GM12878 (cell line): ENCODE results near the gene GREB1. TPM values are rescaled to one million over a fixed set of nuclear protein-coding genes. Genes with fewer than 3 reads are reported as not detected.

ENCODE experiments used
- ATAC-seq: fragments of 200-7000 bp; cut with Tn5 transposase; 3 replicates; pipeline ENCODE4 v1.9.1; 2020; ENCODE audit warnings: mild to moderate bottlenecking, moderate library complexity
- BruUV-seq: library from RNA; stranded (reverse); fragments of 400-500 nt; replicated peaks from 2 replicates; lab custom pipeline; 2021; lab: Mats Ljungman, UMichigan
- CTCF ChIA-PET: fragments of 300-600 bp; sonication (Branson Sonifier 250); formaldehyde crosslinking; extraction: SDS; loops from one replicate; lab custom pipeline; 2021; ENCODE audit warnings: inconsistent platforms; lab: Yijun Ruan, JAX
- POLR2A ChIA-PET: fragments of 350-600 bp; formaldehyde crosslinking; extraction: SDS; loops from one replicate; lab custom pipeline; 2021; ENCODE audit warnings: inconsistent platforms; lab: Charles Lee
- RAD21 ChIA-PET: fragments of 300-600 bp; sonication (Branson Sonifier 250); formaldehyde crosslinking; loops from one replicate; lab custom pipeline; 2023; ENCODE audit warnings: antibody characterized with exemption; ENCODE audit not compliant: unreplicated experiment; lab: Charles Lee
- SMC1A ChIA-PET: fragments of 300-600 bp; sonication (Branson Sonifier 250); formaldehyde crosslinking; loops from one replicate; lab custom pipeline; 2023; ENCODE audit not compliant: unreplicated experiment, uncharacterized antibody; lab: Charles Lee
- DNase-seq: peaks from one replicate; pipeline ENCODE4 v3.0.0-alpha.2; 2011; ENCODE audit warnings: low read depth, low spot score
- FAIRE-seq: peaks from 3 replicates; lab custom pipeline; 2011; peaks lifted over from hg19 to GRCh38; lab: Jason Lieb, UNC
- H2AFZ ChIP-seq: 2 replicates; pipeline ENCODE4 v1.6.0; 2011; ENCODE audit warnings: low read depth, low read length, control low read depth; ENCODE audit not compliant: control insufficient read depth
- H3K27ac ChIP-seq: 2 replicates; pipeline ENCODE4 v1.5.1; 2011; ENCODE audit warnings: control low read depth; ENCODE audit not compliant: control insufficient read depth, insufficient read depth
- H3K27me3 ChIP-seq, 2 experiments: replicated peaks in 1 of 2; 2 replicates each; pipeline versions ENCODE4 v1.6.0 to v1.6.1; 2011; ENCODE audit warnings: low read length in 1 of 2; ENCODE audit not compliant: control insufficient read depth in 2 of 2, insufficient read depth in 2 of 2
- H3K36me3 ChIP-seq, 2 experiments: 2 replicates each; pipeline ENCODE4 v1.5.1; 2011; ENCODE audit warnings: low read length in 1 of 2; ENCODE audit not compliant: control insufficient read depth in 2 of 2, insufficient read depth in 2 of 2
- H3K4me1 ChIP-seq: 2 replicates; pipeline ENCODE4 v1.6.1; 2011; ENCODE audit warnings: mild to moderate bottlenecking, low read length, moderate library complexity, mixed read lengths; ENCODE audit not compliant: control insufficient read depth, insufficient read depth
- H3K4me2 ChIP-seq: 2 replicates; pipeline ENCODE4 v1.6.0; 2011; ENCODE audit warnings: control low read depth; ENCODE audit not compliant: control insufficient read depth, insufficient read depth
- H3K4me3 ChIP-seq: fragments of 200-600 bp; sonication (generic); 2 replicates; pipeline ENCODE4 v1.5.1; 2016
- H3K79me2 ChIP-seq: 2 replicates; pipeline ENCODE4 v1.6.0; 2011; ENCODE audit warnings: low read length; ENCODE audit not compliant: control insufficient read depth, insufficient read depth
- H3K9ac ChIP-seq: 2 replicates; pipeline ENCODE4 v1.8.0; 2011; ENCODE audit warnings: low read length, control low read depth, mixed read lengths; ENCODE audit not compliant: control insufficient read depth, insufficient read depth
- H3K9me3 ChIP-seq: replicated peaks from 3 replicates; pipeline ENCODE4 v1.5.1; 2011; ENCODE audit warnings: mild to moderate bottlenecking, low read length; ENCODE audit not compliant: control insufficient read depth, insufficient read depth
- H4K20me1 ChIP-seq: 2 replicates; pipeline ENCODE4 v1.6.0; 2011; ENCODE audit not compliant: control insufficient read depth, insufficient read depth
- ATF3 ChIP-seq: IDR thresholded peaks from 2 replicates; pipeline ENCODE4 v1.6.1; 2011; ENCODE audit warnings: low read depth, mild to moderate bottlenecking, low read length, moderate library complexity, borderline replicate concordance; ENCODE audit errors: extremely low read depth
- BHLHE40 ChIP-seq, 2 experiments: fragments of 450-650 bp in 1 of 2; IDR thresholded peaks; 2 replicates each; pipeline ENCODE4 v1.6.1; 2011 to 2017; ENCODE audit warnings: low read depth in 2 of 2, borderline replicate concordance in 1 of 2, improper control_type of control experiment in 1 of 2, low read length in 1 of 2, mild to moderate bottlenecking in 1 of 2
- E4F1 ChIP-seq: fragments of 450-650 bp; IDR thresholded peaks from 2 replicates; pipeline ENCODE4 v1.6.1; 2018; ENCODE audit warnings: borderline replicate concordance, mild to moderate bottlenecking; ENCODE audit not compliant: partially characterized antibody
- ESRRA ChIP-seq: IDR thresholded peaks from 2 replicates; pipeline ENCODE4 v1.6.1; 2012; ENCODE audit warnings: mild to moderate bottlenecking, low read length, improper control_type of control experiment
- JUNB ChIP-seq: IDR thresholded peaks from 2 replicates; pipeline ENCODE4 v1.6.1; 2016; ENCODE audit warnings: antibody characterized with exemption, mild to moderate bottlenecking
- PRDM15 ChIP-seq: fragments of 450-650 bp; formaldehyde crosslinking; IDR thresholded peaks from 2 replicates; pipeline ENCODE4 v1.4.0; 2020; ENCODE audit warnings: mild to moderate bottlenecking, moderate library complexity
- RELB ChIP-seq: fragments of 450-650 bp; IDR thresholded peaks from 2 replicates; pipeline ENCODE4 v1.6.1; 2017; ENCODE audit warnings: low read depth, mild to moderate bottlenecking, moderate library complexity
- RUNX3 ChIP-seq: IDR thresholded peaks from 2 replicates; pipeline ENCODE4 v1.6.1; 2012; ENCODE audit warnings: low read length, inconsistent platforms
- SKIL ChIP-seq: fragments of 450-650 bp; IDR thresholded peaks from 2 replicates; pipeline ENCODE4 v1.6.1; 2017; ENCODE audit warnings: mild to moderate bottlenecking, low read depth, inconsistent platforms; ENCODE audit not compliant: poor library complexity, severe bottlenecking
- STAT3 ChIP-seq: IDR thresholded peaks from 2 replicates; pipeline ENCODE4 v1.6.1; 2011; ENCODE audit warnings: low read depth, low read length, improper control_type of control experiment
- TAF1 ChIP-seq: IDR thresholded peaks from 2 replicates; pipeline ENCODE4 v1.6.1; 2011; ENCODE audit warnings: mild to moderate bottlenecking, low read depth, low read length, borderline replicate concordance
- WGBS: methylation state at CpG from one replicate; pipeline ENCODE4 v1.1.6; 2016; ENCODE audit warnings: low lambda C conversion rate; ENCODE audit not compliant: insufficient replicate concordance, insufficient coverage; ENCODE audit errors: missing lambda C conversion rate; 5-methylcytosine and 5-hydroxymethylcytosine counted together
- in situ Hi-C: fragments of 300-500 bp; cut with MboI; formaldehyde crosslinking; loops from 9 replicates; pipeline ENCODE4 v1.14.3; 2018; ENCODE audit warnings: mixed read lengths
- intact Hi-C: fragments of 100-400 bp; cut with micrococcal nuclease; formaldehyde crosslinking; loops from one replicate; pipeline ENCODE4 v1.14.2; 2022; ENCODE audit not compliant: unreplicated experiment
- polyA plus RNA-seq, 11 experiments: library from polyadenylated mRNA; depleted of rRNA in 4 of 11; unstranded in 6 of 11; stranded (reverse) in 5 of 11; fragments of >200 nt; fragmentation: Nextera tagmentation in 4 of 11; fragmentation: Illumina TruSeq in 1 of 11; extraction: Ambion mirVana in 4 of 11; extraction: Trizol in 1 of 11; gene quantifications; 1 replicate in 1 of 11; 2 replicates in 10 of 11; pipeline versions ENCODE4 v1.2.1 to v1.2.3, GENCODE V29; 2011 to 2016; ENCODE audit warnings: inconsistent platforms in 2 of 11, missing spikeins in 2 of 11, low read depth in 1 of 11
- total RNA-seq, 4 experiments: library from RNA; depleted of rRNA in 3 of 4; stranded (reverse); fragments of >200 nt in 3 of 4; fragmentation: Illumina TruSeq in 1 of 4; extraction: Trizol in 1 of 4; gene quantifications; 2 replicates each; pipeline versions ENCODE4 v1.2.1 to v1.2.3, GENCODE V29; 2013 to 2021

GREB1 gene
- total and polyA plus RNA-seq, 10 of the 15 experiments (the other 5 are each of a cell fraction or from before 2014, with no cell fraction given): 0.09 to 2.1 (median 0.37) TPM; not detected in 1

- Histone ChIP-seq H3K9me3 (no peaks in the 10 kb centered on the region; the same call in 2 of the 3 replicates), H4K20me1 (no peaks in the 10 kb centered on the region), H2AFZ (no peak overlapping the region), H3K27me3 (peaks cover 0 to under 1% of the 10 kb centered on the region in 2 experiments), H3K4me1 (no peaks in the 10 kb centered on the region), H3K79me2 (no peaks in the 10 kb centered on the region), H3K4me3 (no peak overlapping the region), H3K4me2 (no peak overlapping the region), H3K9ac (no peak overlapping the region), H3K36me3 (no peaks in the 10 kb centered on the region), H3K27ac (no peak overlapping the region)
- BruUV-seq: no TSS peak
- in situ Hi-C loops: no loop called here
- POLR2A ChIA-PET: no interaction called here
- 12% methylated on average over 3 of the region's 3 CpGs for WGBS
- SMC1A ChIA-PET: no interaction called here
- FAIRE-seq (no peak), DNase-seq (no peak), ATAC-seq (no peak)
- intact Hi-C loops: no loop called here
- RAD21 ChIA-PET: no interaction called here
- CTCF ChIA-PET: interaction anchor here (1.5 kb wide), 1 partner anchor 9 kb away, joined by 4 read pairs; no protein-coding TSS in a partner anchor
- TF ChIP-seq SKIL: no peak
- TF ChIP-seq BHLHE40 (IDR thresholded peaks at IDR 0.05; ENCODE audit: borderline replicate concordance in 1 of 2, low read depth in 2 of 2, low read length in 1 of 2): no peak
- no peak for TF ChIP-seq RUNX3
- no peak for TF ChIP-seq TAF1
- TF ChIP-seq JUNB: no peak
- no peak for TF ChIP-seq E4F1
- no peak for TF ChIP-seq STAT3
- TF ChIP-seq RELB: no peak
- no peak for TF ChIP-seq ATF3
- TF ChIP-seq ESRRA: no peak
- TF ChIP-seq PRDM15 (CRISPR knock-in tag): no peak
These were observed 138.6 kb downstream of the GREB1 start for GRCh38 chr2:11672407-11672806.
